HepG2 (cell line): ENCODE data around the gene SLC25A22. TPM values are rescaled to one million over a fixed set of nuclear protein-coding genes. Genes with fewer than 3 reads are reported as not detected.

Experiments
- GTF3A ChIP-seq: sonication (generic); formaldehyde crosslinking; conservative IDR thresholded peaks from 2 replicates; pipeline ENCODE4 v1.4.0; 2020; ENCODE audit warnings: mild to moderate bottlenecking, missing genetic modification reagents
- HDAC1 ChIP-seq: sonication (generic); formaldehyde crosslinking; IDR thresholded peaks from 2 replicates; pipeline ENCODE4 v1.5.1; 2020; ENCODE audit warnings: mild to moderate bottlenecking, missing genetic modification reagents
- SOX6 ChIP-seq, 2 experiments: fragments of 450-650 bp in 1 of 2; sonication (generic) in 1 of 2; formaldehyde crosslinking in 1 of 2; IDR thresholded peaks; 2 replicates each; pipeline versions ENCODE4 v1.4.0 to v1.6.1; 2017 to 2020; ENCODE audit warnings: antibody characterized with exemption in 1 of 2, mild to moderate bottlenecking in 1 of 2, missing genetic modification reagents in 1 of 2
- SRY ChIP-seq: sonication (generic); formaldehyde crosslinking; IDR thresholded peaks from 2 replicates; pipeline ENCODE4 v1.8.0; 2022; ENCODE audit warnings: mild to moderate bottlenecking, missing genetic modification reagents
- TBL1XR1 ChIP-seq: fragments of 150-350 bp; IDR thresholded peaks from 2 replicates; pipeline ENCODE4 v1.6.1; 2014; ENCODE audit warnings: borderline replicate concordance, low read length; ENCODE audit not compliant: partially characterized antibody
- ZMAT3 ChIP-seq: sonication (generic); formaldehyde crosslinking; conservative IDR thresholded peaks from 2 replicates; pipeline ENCODE4 v1.7.0; 2021; ENCODE audit warnings: missing genetic modification reagents
- ZNF350 ChIP-seq: sonication (generic); formaldehyde crosslinking; IDR thresholded peaks from 2 replicates; pipeline ENCODE4 v1.4.0; 2020; ENCODE audit warnings: mild to moderate bottlenecking, low read depth, missing genetic modification reagents, borderline replicate concordance
- ZNF550 ChIP-seq: sonication (generic); formaldehyde crosslinking; IDR thresholded peaks from 2 replicates; pipeline ENCODE4 v1.4.0; 2020; ENCODE audit warnings: mild to moderate bottlenecking, missing genetic modification reagents, borderline replicate concordance
- polyA plus RNA-seq, 8 experiments: library from polyadenylated mRNA; depleted of rRNA in 3 of 8; stranded (reverse) in 7 of 8; unstranded in 1 of 8; fragments of >200 nt; fragmentation: Illumina TruSeq in 4 of 8; extraction: Trizol in 4 of 8; gene quantifications; 2 replicates each; pipeline versions ENCODE4 v1.2.1 to v1.2.3, GENCODE V29; 2011 to 2016; ENCODE audit warnings: low read depth in 4 of 8, missing spikeins in 1 of 8, mixed read lengths in 1 of 8; ENCODE audit not compliant: insufficient read depth in 1 of 8
- total RNA-seq, 5 experiments: library from RNA; depleted of rRNA; stranded (reverse); fragments of >200 nt; fragmentation: Illumina TruSeq; extraction: Trizol; gene quantifications; 2 replicates each; pipeline ENCODE4 v1.2.3, GENCODE V29; 2016; ENCODE audit warnings: low read depth in 1 of 5
- TF ChIP-seq, protein P1 (sequence below), 2 experiments: sonication (generic) in 1 of 2; formaldehyde crosslinking in 1 of 2; IDR thresholded peaks; 2 replicates each; pipeline versions ENCODE4 v1.4.0 to v1.6.1; 2018 to 2020; ENCODE audit warnings: missing genetic modification reagents in 2 of 2, borderline replicate concordance in 1 of 2, low read depth in 1 of 2, mild to moderate bottlenecking in 1 of 2, missing biosample characterization in 1 of 2
- TF ChIP-seq, protein P2 (sequence below): sonication (generic); formaldehyde crosslinking; IDR thresholded peaks from 2 replicates; pipeline ENCODE4 v1.4.0; 2020; ENCODE audit warnings: missing genetic modification reagents, borderline replicate concordance
- TF ChIP-seq, protein P3 (sequence below): sonication (generic); formaldehyde crosslinking; conservative IDR thresholded peaks from 2 replicates; pipeline ENCODE4 v1.4.0; 2020; ENCODE audit warnings: missing genetic modification reagents
- TF ChIP-seq, protein P4 (sequence below): sonication (generic); formaldehyde crosslinking; IDR thresholded peaks from 2 replicates; pipeline ENCODE4 v1.5.0; 2020; ENCODE audit warnings: mild to moderate bottlenecking, missing genetic modification reagents
- TF ChIP-seq, protein P5 (sequence below): sonication (generic); formaldehyde crosslinking; conservative IDR thresholded peaks from 2 replicates; pipeline ENCODE4 v1.4.0; 2020; ENCODE audit warnings: missing genetic modification reagents

The SLC25A22 gene
- total and polyA plus RNA-seq, 2 of the 13 experiments (the other 11 are each of a cell fraction or from before 2014, with no cell fraction given): 12.4 to 19.2 TPM

DNA sequence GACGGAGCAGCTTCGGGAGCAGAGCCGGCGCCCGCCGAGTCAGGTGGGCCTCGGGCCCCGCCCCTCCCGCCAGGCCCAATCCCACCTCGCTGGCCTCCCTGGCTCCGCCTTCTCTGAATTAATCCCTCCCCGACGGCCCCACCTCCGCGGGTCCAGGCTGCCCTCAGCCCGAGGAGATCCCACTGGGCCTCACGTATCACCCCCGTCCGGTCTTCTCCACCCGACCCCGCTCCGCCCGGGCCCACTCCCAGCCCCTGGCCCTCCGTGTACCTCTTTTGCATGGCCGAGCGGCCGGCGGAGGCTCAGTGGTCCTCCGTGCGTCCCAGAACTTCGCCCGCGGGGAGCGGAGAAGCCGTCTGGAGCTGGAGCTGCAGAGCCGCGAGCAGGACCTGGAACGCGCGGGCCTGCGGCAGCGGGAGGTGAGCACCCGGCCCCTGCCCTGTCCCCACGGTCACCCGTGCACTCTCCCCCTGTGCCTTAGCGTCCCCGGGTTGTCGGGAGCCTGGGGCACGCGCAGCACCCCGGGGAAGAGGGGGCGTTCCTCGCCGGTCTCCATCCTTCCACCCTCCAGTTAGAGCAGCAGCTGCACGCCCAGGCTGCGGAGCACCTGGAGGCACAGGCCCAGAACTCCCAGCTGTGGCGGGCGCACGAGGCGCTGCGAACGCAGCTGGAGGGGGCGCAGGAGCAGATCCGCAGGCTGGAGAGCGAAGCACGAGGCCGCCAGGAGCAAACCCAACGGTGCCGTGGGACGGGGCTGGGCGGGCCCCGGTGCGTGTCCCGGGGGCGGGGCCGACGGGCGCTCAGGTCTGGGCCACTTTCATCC is 32.4 kb upstream of the SLC25A22 start (continued):
- TF ChIP-seq, protein P1, sequence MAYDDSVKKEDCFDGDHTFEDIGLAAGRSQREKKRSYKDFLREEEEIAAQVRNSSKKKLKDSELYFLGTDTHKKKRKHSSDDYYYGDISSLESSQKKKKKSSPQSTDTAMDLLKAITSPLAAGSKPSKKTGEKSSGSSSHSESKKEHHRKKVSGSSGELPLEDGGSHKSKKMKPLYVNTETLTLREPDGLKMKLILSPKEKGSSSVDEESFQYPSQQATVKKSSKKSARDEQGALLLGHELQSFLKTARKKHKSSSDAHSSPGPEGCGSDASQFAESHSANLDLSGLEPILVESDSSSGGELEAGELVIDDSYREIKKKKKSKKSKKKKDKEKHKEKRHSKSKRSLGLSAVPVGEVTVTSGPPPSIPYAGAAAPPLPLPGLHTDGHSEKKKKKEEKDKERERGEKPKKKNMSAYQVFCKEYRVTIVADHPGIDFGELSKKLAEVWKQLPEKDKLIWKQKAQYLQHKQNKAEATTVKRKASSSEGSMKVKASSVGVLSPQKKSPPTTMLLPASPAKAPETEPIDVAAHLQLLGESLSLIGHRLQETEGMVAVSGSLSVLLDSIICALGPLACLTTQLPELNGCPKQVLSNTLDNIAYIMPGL (CRISPR knock-in tag; IDR thresholded peaks at IDR 0.05; ENCODE audit: borderline replicate concordance in 1 of 2, low read depth in 1 of 2): peak in 1 of 2 experiments; percentile 11; a peak in 1 of 4 replicates
- TF ChIP-seq ZNF550 (CRISPR knock-in tag) (no peak), ZMAT3 (no peak), TBL1XR1 (no peak), SRY (peak; percentile 31; the same call in 1 of the 2 replicates), GTF3A (CRISPR knock-in tag) (no peak), SOX6 (IDR thresholded peaks at IDR 0.05) (no peak), SOX6 (CRISPR knock-in tag; IDR thresholded peaks at IDR 0.05) (no peak), ZNF350 (CRISPR knock-in tag) (0 out of 2 replicates have a peak, but pooled peaks have one; percentile 22), HDAC1 (CRISPR knock-in tag) (peak; percentile 44; the same call in 1 of the 2 replicates)
- TF ChIP-seq, protein P2, sequence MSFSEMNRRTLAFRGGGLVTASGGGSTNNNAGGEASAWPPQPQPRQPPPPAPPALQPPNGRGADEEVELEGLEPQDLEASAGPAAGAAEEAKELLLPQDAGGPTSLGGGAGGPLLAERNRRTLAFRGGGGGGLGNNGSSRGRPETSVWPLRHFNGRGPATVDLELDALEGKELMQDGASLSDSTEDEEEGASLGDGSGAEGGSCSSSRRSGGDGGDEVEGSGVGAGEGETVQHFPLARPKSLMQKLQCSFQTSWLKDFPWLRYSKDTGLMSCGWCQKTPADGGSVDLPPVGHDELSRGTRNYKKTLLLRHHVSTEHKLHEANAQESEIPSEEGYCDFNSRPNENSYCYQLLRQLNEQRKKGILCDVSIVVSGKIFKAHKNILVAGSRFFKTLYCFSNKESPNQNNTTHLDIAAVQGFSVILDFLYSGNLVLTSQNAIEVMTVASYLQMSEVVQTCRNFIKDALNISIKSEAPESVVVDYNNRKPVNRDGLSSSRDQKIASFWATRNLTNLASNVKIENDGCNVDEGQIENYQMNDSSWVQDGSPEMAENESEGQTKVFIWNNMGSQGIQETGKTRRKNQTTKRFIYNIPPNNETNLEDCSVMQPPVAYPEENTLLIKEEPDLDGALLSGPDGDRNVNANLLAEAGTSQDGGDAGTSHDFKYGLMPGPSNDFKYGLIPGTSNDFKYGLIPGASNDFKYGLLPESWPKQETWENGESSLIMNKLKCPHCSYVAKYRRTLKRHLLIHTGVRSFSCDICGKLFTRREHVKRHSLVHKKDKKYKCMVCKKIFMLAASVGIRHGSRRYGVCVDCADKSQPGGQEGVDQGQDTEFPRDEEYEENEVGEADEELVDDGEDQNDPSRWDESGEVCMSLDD: 0 out of 2 replicates have a peak, but pooled peaks have one; percentile 47
- TF ChIP-seq, protein P3, sequence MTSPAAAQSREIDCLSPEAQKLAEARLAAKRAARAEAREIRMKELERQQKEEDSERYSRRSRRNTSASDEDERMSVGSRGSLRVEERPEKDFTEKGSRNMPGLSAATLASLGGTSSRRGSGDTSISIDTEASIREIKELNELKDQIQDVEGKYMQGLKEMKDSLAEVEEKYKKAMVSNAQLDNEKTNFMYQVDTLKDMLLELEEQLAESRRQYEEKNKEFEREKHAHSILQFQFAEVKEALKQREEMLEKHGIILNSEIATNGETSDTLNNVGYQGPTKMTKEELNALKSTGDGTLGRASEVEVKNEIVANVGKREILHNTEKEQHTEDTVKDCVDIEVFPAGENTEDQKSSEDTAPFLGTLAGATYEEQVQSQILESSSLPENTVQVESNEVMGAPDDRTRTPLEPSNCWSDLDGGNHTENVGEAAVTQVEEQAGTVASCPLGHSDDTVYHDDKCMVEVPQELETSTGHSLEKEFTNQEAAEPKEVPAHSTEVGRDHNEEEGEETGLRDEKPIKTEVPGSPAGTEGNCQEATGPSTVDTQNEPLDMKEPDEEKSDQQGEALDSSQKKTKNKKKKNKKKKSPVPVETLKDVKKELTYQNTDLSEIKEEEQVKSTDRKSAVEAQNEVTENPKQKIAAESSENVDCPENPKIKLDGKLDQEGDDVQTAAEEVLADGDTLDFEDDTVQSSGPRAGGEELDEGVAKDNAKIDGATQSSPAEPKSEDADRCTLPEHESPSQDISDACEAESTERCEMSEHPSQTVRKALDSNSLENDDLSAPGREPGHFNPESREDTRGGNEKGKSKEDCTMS (CRISPR knock-in tag): no peak
- TF ChIP-seq, protein P4, sequence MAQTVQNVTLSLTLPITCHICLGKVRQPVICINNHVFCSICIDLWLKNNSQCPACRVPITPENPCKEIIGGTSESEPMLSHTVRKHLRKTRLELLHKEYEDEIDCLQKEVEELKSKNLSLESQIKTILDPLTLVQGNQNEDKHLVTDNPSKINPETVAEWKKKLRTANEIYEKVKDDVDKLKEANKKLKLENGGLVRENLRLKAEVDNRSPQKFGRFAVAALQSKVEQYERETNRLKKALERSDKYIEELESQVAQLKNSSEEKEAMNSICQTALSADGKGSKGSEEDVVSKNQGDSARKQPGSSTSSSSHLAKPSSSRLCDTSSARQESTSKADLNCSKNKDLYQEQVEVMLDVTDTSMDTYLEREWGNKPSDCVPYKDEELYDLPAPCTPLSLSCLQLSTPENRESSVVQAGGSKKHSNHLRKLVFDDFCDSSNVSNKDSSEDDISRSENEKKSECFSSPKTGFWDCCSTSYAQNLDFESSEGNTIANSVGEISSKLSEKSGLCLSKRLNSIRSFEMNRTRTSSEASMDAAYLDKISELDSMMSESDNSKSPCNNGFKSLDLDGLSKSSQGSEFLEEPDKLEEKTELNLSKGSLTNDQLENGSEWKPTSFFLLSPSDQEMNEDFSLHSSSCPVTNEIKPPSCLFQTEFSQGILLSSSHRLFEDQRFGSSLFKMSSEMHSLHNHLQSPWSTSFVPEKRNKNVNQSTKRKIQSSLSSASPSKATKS: no peak
- TF ChIP-seq, protein P5, sequence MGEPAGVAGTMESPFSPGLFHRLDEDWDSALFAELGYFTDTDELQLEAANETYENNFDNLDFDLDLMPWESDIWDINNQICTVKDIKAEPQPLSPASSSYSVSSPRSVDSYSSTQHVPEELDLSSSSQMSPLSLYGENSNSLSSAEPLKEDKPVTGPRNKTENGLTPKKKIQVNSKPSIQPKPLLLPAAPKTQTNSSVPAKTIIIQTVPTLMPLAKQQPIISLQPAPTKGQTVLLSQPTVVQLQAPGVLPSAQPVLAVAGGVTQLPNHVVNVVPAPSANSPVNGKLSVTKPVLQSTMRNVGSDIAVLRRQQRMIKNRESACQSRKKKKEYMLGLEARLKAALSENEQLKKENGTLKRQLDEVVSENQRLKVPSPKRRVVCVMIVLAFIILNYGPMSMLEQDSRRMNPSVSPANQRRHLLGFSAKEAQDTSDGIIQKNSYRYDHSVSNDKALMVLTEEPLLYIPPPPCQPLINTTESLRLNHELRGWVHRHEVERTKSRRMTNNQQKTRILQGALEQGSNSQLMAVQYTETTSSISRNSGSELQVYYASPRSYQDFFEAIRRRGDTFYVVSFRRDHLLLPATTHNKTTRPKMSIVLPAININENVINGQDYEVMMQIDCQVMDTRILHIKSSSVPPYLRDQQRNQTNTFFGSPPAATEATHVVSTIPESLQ (CRISPR knock-in tag): no peak
